ENCODE data around the gene CEP112.
"Not testable (repeated sequence)": the region's sequence is repeated elsewhere in the genome, so short reads cannot be mapped to it uniquely, and the experiment has no call there.

The CEP112 gene

DNA sequence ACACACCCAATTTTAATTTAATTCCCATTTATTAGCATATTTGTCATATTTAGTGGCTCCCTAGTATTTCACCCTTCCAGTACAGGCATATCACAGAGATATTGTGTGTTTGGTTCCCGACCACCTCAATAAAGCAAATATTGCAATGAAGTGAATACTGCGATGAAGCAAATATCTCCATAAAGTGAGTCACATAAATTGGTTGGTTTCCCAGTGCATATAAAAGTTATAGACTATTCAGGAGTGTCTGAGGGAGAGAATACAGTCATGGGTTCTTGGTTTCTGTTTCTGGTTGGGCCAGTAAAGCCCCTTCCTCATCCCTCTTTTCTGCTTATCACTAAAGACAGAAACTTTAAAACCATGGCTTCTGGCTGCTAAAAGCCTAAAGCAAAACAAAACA lies 335.1 kb downstream of the CEP112 start:
- no peak overlapping the region for H3K27ac ChIP-seq (ENCODE audit: low read depth, low read length)
- no peaks in the 10 kb centered on the region for H3K4me1 ChIP-seq (ENCODE audit: control insufficient read depth, insufficient read depth, low read length)
- no peaks in the 10 kb centered on the region for H3K9me3 ChIP-seq (ENCODE audit: control insufficient read depth, insufficient read depth, low read depth, low read length)
- H3K36me3 ChIP-seq (ENCODE audit: control insufficient read depth, insufficient read depth, low read length): no peaks in the 10 kb centered on the region
- H3K4me3 ChIP-seq (ENCODE audit: low read depth, low read length): no peak overlapping the region
- H3K9ac ChIP-seq (ENCODE audit: low read length): no peak overlapping the region
- H3K27me3 ChIP-seq (ENCODE audit: control insufficient read depth, insufficient read depth, low read length): no peaks in the 10 kb centered on the region

DNA sequence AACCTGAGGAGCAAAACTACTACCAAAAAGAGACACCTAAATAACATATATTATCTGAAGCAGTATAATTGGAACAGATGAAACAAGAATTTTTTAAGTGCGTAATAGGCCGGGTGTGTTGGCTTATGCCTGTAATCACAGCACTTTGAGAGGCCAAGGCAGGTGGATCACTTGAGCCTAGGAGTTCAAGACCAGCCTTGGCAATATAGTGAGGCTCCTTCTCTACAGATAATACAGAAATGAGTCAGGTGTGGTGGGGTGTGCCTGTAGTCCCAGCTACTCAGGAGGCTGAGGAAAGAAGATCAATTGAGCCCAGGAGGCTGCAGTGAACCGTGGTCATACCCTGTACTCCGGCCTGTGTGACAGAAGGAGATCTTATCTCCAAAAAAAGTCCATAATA lies 336.3 kb downstream of the CEP112 start:
- no peaks in the 10 kb centered on the region for H3K9me3 ChIP-seq (ENCODE audit: control insufficient read depth, insufficient read depth, low read depth, low read length)
- H3K4me1 ChIP-seq (ENCODE audit: control insufficient read depth, insufficient read depth, low read length): no peaks in the 10 kb centered on the region
- no peaks in the 10 kb centered on the region for H3K27me3 ChIP-seq (ENCODE audit: control insufficient read depth, insufficient read depth, low read length)
- no peak overlapping the region for H3K27ac ChIP-seq (ENCODE audit: low read depth, low read length)
- H3K4me3 ChIP-seq (ENCODE audit: low read depth, low read length): no peak overlapping the region
- no peak overlapping the region for H3K9ac ChIP-seq (ENCODE audit: low read length)
- no peaks in the 10 kb centered on the region for H3K36me3 ChIP-seq (ENCODE audit: control insufficient read depth, insufficient read depth, low read length)

DNA sequence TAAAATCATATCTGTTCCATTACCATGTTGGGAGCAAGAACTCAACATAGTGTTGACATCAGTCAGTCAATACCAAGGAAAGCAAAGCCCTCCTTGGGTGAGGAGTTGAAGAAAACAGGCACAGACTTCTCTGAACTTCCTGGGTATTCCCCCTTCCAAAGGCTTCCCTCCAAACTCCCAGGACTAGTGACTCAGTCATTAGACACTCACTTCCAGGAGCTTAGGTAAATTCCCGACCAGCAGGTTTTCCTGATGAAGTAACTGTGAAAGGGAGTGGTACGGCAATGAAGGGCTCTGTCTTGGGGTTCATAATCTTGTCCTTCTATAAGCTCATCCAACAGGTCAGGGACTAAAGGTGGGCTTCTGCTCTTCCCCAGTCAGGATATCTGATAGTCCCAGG lies 336.7 kb downstream of the CEP112 start:
- Histone ChIP-seq H3K4me1 (ENCODE audit: control insufficient read depth, insufficient read depth, low read length) (no peaks in the 10 kb centered on the region), H3K4me3 (ENCODE audit: low read depth, low read length) (no peak overlapping the region), H3K9ac (ENCODE audit: low read length) (no peak overlapping the region), H3K9me3 (ENCODE audit: control insufficient read depth, insufficient read depth, low read depth, low read length) (no peaks in the 10 kb centered on the region), H3K27ac (ENCODE audit: low read depth, low read length) (no peak overlapping the region), H3K36me3 (ENCODE audit: control insufficient read depth, insufficient read depth, low read length) (no peaks in the 10 kb centered on the region), H3K27me3 (ENCODE audit: control insufficient read depth, insufficient read depth, low read length) (no peaks in the 10 kb centered on the region)

DNA sequence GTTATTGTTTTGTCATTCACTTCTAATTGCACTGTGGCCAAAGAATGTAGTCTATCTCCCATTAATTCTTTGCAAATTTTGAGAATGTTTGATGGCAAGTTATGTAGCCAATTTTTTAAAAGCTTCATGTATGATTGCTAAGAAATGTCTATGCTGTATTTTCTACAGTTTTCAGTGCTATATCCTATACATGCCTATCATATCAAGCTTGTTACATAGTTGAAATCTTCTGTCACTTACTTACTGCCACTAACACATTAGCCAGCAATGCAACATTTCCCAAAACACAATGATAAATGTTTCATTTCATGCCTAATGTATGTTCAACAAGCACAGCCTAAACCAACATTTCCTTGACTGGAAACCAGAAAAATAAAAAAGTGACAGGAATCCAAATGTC lies 338.1 kb downstream of the CEP112 start:
- H3K9ac ChIP-seq (ENCODE audit: low read length): no peak overlapping the region
- H3K4me1 ChIP-seq (ENCODE audit: control insufficient read depth, insufficient read depth, low read length): no peaks in the 10 kb centered on the region
- no peaks in the 10 kb centered on the region for H3K27me3 ChIP-seq (ENCODE audit: control insufficient read depth, insufficient read depth, low read length)
- H3K4me3 ChIP-seq (ENCODE audit: low read depth, low read length): no peak overlapping the region
- no peaks in the 10 kb centered on the region for H3K9me3 ChIP-seq (ENCODE audit: control insufficient read depth, insufficient read depth, low read depth, low read length)
- H3K27ac ChIP-seq (ENCODE audit: low read depth, low read length): no peak overlapping the region
- H3K36me3 ChIP-seq (ENCODE audit: control insufficient read depth, insufficient read depth, low read length): no peaks in the 10 kb centered on the region

DNA sequence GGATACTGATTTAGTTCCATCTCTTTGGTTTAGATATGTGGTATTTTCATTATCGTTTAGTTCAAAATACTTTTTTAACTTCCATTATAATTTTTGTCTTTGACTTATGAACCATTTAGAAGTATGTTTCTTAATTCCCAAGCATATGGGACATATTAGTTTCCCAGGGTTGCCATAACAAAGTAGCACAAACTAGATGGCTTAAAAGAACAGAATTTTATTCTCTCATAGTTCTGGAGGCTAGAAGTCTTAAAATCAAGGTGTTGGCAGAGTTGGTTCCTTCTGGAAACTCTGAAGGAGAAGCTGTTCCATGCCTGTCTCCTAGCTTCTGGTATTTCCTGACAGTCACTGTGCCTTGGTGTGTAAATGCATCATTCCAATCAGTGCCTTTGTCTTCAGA lies 339.0 kb downstream of the CEP112 start:
- no peaks in the 10 kb centered on the region for H3K27me3 ChIP-seq (ENCODE audit: control insufficient read depth, insufficient read depth, low read length)
- no peak overlapping the region for H3K9ac ChIP-seq (ENCODE audit: low read length)
- no peaks in the 10 kb centered on the region for H3K4me1 ChIP-seq (ENCODE audit: control insufficient read depth, insufficient read depth, low read length)

DNA sequence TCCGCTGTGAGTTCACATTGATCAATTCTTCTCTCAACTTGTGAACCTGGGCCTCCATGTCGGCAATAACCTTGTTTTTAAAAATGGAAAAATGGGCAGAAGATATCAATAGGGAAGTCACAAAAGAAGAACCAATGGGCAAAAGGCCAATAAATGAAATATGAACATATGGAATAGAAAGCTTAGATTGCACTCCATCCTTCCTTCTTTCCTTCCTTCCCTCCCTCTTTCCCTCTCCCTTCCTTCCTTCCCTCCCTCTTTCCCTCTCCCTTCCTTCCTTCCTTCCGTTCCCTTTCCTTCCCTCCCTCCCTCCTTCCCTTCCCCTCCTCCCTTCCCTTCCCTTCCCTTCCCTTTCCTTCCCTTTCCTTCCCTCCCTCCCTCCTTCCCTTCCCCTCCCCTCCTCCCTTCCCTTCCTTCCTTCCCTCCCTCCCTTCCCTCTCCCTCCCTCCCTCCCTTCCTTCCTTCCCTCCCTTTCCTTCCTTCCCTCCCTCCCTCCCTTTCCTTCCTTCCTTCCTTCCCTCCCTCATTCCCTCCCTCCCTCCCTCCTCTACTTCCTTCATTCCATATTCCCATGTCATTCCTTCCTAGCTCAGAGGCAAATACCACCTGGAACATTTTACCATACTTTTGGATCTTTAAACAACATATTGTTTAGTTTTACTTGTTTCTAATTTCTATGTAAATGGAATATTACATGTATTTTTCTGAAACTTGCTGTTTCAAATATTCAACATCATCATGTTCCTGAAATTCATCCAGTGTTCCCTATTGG lies 339.8 kb downstream of the CEP112 start:
- H3K4me3 ChIP-seq (ENCODE audit: low read depth, low read length): no peak overlapping the region
- no peaks in the 10 kb centered on the region for H3K27me3 ChIP-seq (ENCODE audit: control insufficient read depth, insufficient read depth, low read length)
- H3K4me1 ChIP-seq (ENCODE audit: control insufficient read depth, insufficient read depth, low read length): no peaks in the 10 kb centered on the region
- H3K36me3 ChIP-seq (ENCODE audit: control insufficient read depth, insufficient read depth, low read length): no peaks in the 10 kb centered on the region
- no peak overlapping the region for H3K9ac ChIP-seq (ENCODE audit: low read length)
- no peaks in the 10 kb centered on the region for H3K9me3 ChIP-seq (ENCODE audit: control insufficient read depth, insufficient read depth, low read depth, low read length)
- H3K27ac ChIP-seq (ENCODE audit: low read depth, low read length): no peak overlapping the region

More for the DNA sequence above, 339.0 kb downstream of the CEP112 start:
- Histone ChIP-seq H3K36me3 (ENCODE audit: control insufficient read depth, insufficient read depth, low read length) (no peaks in the 10 kb centered on the region), H3K4me3 (ENCODE audit: low read depth, low read length) (no peak overlapping the region), H3K9me3 (ENCODE audit: control insufficient read depth, insufficient read depth, low read depth, low read length) (no peaks in the 10 kb centered on the region), H3K27ac (ENCODE audit: low read depth, low read length) (no peak overlapping the region)

DNA sequence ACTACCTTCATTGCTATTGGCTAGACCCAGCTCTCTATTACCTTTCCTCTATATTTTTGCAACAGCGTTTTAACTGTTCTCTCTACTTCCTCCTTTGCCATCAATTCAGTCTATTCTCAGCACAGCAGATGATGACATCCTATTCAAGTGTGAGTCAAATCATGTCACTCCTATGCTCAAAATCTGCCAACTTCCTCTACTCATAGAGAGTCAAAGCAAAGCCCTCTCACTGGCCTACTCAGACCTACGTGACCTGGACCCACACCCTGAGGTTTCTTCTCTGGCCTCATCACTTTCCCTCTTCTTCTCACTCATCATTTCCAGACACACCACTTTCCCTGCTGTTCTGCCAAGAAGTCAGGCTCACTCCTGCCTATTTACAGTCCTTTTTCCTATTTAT lies 341.4 kb downstream of the CEP112 start:
- no peaks in the 10 kb centered on the region for H3K9me3 ChIP-seq (ENCODE audit: control insufficient read depth, insufficient read depth, low read depth, low read length)
- H3K4me3 ChIP-seq (ENCODE audit: low read depth, low read length): no peak overlapping the region
- no peak overlapping the region for H3K9ac ChIP-seq (ENCODE audit: low read length)
- H3K27me3 ChIP-seq (ENCODE audit: control insufficient read depth, insufficient read depth, low read length): no peaks in the 10 kb centered on the region
- no peaks in the 10 kb centered on the region for H3K36me3 ChIP-seq (ENCODE audit: control insufficient read depth, insufficient read depth, low read length)
- no peak overlapping the region for H3K27ac ChIP-seq (ENCODE audit: low read depth, low read length)
- H3K4me1 ChIP-seq (ENCODE audit: control insufficient read depth, insufficient read depth, low read length): no peaks in the 10 kb centered on the region

DNA sequence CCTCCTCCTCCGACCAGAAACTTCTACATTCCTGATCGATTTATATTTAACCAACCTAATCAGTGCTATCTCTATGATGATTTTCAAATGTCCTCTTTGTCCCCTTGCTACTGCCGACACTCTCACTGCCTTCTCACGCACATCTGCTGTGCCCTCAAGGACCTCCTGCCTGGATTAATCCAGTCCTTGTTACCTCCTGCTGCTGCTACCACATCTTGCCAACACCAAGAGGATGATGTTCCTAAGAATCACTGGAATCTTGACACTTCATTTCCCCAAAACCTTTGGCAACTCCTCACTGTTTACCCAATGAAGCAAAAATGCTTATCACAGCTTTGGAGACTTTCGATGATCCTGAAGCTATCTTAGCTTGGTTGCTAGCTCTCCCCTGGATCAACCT lies 343.2 kb downstream of the CEP112 start:
- H3K9me3 ChIP-seq (ENCODE audit: control insufficient read depth, insufficient read depth, low read depth, low read length): no peaks in the 10 kb centered on the region
- H3K9ac ChIP-seq (ENCODE audit: low read length): no peak overlapping the region
- H3K36me3 ChIP-seq (ENCODE audit: control insufficient read depth, insufficient read depth, low read length): no peaks in the 10 kb centered on the region
- no peaks in the 10 kb centered on the region for H3K27me3 ChIP-seq (ENCODE audit: control insufficient read depth, insufficient read depth, low read length)
- H3K27ac ChIP-seq (ENCODE audit: low read depth, low read length): no peak overlapping the region
- H3K4me1 ChIP-seq (ENCODE audit: control insufficient read depth, insufficient read depth, low read length): no peaks in the 10 kb centered on the region
- H3K4me3 ChIP-seq (ENCODE audit: low read depth, low read length): no peak overlapping the region

DNA sequence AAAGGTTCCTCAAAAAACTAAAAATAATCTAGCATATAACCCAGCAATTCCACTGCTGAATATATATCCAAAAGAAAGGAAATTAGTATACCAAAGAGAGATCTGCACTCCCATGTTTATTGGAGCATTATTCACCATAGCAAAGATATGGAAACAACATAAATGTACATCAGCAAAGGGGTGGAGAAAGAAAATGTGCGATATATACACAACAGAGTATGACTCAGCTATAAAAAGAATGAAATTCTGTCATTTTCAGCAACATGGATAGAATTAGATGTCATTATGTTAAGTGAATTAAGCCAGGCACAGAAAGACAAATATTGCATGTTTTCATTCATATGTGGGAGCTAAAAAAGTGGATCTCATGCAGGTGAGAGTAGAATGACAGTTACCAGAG lies 350.8 kb downstream of the CEP112 start:
- Histone ChIP-seq H3K9me3 (ENCODE audit: control insufficient read depth, insufficient read depth, low read depth, low read length) (peaks cover 3% of the 10 kb centered on the region; the same call in 1 of the 2 replicates), H3K9ac (ENCODE audit: low read length) (no peak overlapping the region), H3K4me1 (ENCODE audit: control insufficient read depth, insufficient read depth, low read length) (no peaks in the 10 kb centered on the region), H3K27ac (ENCODE audit: low read depth, low read length) (no peak overlapping the region), H3K4me3 (ENCODE audit: low read depth, low read length) (no peak overlapping the region), H3K27me3 (ENCODE audit: control insufficient read depth, insufficient read depth, low read length) (no peaks in the 10 kb centered on the region), H3K36me3 (ENCODE audit: control insufficient read depth, insufficient read depth, low read length) (no peaks in the 10 kb centered on the region)

DNA sequence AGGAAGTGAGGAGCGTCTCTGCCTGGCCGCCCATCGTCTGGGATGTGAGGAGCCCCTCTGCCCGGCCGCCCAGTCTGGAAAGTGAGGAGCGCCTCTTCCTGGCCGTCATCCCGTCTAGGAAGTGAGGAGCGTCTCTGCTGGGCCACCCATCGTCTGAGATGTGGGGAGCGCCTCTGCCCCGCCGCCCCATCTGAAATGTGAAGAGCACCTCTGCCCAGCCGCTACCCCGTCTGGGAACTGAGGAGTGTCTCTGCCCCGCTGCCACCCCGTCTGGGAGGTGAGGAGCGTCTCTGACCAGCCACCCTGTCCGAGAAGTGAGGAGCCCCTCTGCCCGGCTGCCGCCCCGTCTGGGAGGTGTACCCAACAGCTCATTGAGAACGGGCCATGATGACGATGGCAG lies 354.7 kb downstream of the CEP112 start:
- H3K4me3 ChIP-seq (ENCODE audit: low read depth, low read length): not testable (repeated sequence)

DNA sequence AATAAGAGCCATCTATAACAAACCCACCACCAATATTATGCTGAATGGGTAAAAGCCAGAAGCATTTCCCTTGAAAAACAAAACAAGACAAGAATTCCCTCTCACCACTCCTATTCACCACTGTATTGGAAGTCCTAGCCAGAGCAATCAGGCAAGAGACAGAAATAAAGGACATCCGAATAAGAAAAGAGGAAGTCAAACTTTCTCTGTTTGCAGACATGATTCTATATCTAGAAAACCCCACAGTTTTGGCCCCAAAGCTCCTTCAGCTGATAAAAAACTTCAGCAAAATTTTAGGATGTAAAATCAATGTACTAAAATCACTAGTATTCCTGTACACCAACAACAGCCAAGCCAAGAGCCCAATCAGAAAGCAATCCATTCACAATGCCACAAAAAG lies 358.7 kb downstream of the CEP112 start:
- H3K4me3 ChIP-seq (ENCODE audit: low read depth, low read length): no peak overlapping the region
- H3K4me1 ChIP-seq (ENCODE audit: control insufficient read depth, insufficient read depth, low read length): no peaks in the 10 kb centered on the region

More for the DNA sequence above, 354.7 kb downstream of the CEP112 start:
- not testable (repeated sequence) for H3K27ac ChIP-seq (ENCODE audit: low read depth, low read length); H3K27me3 ChIP-seq (ENCODE audit: control insufficient read depth, insufficient read depth, low read length); H3K9ac ChIP-seq (ENCODE audit: low read length); H3K4me1 ChIP-seq (ENCODE audit: control insufficient read depth, insufficient read depth, low read length); H3K36me3 ChIP-seq (ENCODE audit: control insufficient read depth, insufficient read depth, low read length)
- H3K9me3 ChIP-seq (ENCODE audit: control insufficient read depth, insufficient read depth, low read depth, low read length): peaks cover 22% of the 10 kb centered on the region

More for the DNA sequence above, 358.7 kb downstream of the CEP112 start:
- Histone ChIP-seq H3K27ac (ENCODE audit: low read depth, low read length) (no peak overlapping the region), H3K36me3 (ENCODE audit: control insufficient read depth, insufficient read depth, low read length) (no peaks in the 10 kb centered on the region), H3K9ac (ENCODE audit: low read length) (no peak overlapping the region), H3K9me3 (ENCODE audit: control insufficient read depth, insufficient read depth, low read depth, low read length) (peaks cover 24% of the 10 kb centered on the region), H3K27me3 (ENCODE audit: control insufficient read depth, insufficient read depth, low read length) (no peaks in the 10 kb centered on the region)

All from HUES6 (cell line).